GM12801 (cell line): Measurements from ENCODE around the gene BARHL2.

ENCODE experiments used
- TF ChIP-seq, protein P1 (sequence below): IDR thresholded peaks from one replicate; pipeline ENCODE4 v1.5.1; 2011; ENCODE audit warnings: control low read depth; ENCODE audit not compliant: insufficient read length; ENCODE audit errors: extremely low read depth

BARHL2 gene

DNA sequence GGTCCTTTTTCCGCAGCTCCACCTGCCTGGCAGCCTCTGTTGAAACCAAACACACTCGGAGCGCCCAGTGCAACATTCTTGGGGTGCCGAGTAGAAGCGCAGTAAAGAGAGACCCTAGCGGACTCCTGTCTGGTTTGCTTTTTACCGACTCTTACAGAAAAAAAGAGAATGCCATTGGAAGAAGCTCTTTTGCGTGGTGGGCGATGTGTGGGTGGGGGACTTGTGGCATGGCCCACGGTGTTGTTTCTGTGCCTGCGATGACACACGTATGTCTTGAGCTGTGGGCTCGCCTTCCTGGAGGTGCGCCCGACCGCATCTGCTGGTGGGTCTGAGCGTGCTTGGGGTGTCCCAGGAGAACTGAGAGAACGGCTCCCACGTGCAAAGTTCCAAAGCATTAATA lies 7.3 kb upstream of the BARHL2 start:
- TF ChIP-seq, protein P1, sequence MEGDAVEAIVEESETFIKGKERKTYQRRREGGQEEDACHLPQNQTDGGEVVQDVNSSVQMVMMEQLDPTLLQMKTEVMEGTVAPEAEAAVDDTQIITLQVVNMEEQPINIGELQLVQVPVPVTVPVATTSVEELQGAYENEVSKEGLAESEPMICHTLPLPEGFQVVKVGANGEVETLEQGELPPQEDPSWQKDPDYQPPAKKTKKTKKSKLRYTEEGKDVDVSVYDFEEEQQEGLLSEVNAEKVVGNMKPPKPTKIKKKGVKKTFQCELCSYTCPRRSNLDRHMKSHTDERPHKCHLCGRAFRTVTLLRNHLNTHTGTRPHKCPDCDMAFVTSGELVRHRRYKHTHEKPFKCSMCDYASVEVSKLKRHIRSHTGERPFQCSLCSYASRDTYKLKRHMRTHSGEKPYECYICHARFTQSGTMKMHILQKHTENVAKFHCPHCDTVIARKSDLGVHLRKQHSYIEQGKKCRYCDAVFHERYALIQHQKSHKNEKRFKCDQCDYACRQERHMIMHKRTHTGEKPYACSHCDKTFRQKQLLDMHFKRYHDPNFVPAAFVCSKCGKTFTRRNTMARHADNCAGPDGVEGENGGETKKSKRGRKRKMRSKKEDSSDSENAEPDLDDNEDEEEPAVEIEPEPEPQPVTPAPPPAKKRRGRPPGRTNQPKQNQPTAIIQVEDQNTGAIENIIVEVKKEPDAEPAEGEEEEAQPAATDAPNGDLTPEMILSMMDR = no peak

DNA sequence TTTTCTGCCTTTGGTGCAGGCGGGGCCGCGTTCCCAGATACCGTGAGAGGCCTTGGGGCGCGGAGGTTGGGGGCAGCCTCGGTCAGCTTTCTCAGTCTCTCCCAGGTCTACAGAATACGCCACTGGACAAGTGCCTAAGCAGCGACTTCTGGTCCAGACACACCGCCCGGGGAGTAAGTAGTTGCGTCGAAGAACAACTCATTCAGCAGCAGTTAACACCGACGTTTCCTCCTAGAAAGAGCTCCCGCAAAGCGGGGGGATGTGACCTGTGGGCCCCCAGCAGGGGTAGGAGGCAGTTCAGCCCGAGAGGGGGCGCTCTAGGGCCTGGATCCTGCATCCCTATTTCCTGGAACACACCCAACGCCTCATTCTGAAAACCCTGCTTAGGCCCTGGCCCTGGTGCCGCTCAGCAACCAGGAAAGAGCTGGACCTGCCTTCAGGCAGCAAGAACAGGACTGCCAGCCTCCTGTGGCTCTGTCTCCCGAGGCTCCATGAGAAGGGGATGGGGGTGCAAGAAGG lies 6.5 kb upstream of the BARHL2 start:
- TF ChIP-seq, protein P1 = no peak

DNA sequence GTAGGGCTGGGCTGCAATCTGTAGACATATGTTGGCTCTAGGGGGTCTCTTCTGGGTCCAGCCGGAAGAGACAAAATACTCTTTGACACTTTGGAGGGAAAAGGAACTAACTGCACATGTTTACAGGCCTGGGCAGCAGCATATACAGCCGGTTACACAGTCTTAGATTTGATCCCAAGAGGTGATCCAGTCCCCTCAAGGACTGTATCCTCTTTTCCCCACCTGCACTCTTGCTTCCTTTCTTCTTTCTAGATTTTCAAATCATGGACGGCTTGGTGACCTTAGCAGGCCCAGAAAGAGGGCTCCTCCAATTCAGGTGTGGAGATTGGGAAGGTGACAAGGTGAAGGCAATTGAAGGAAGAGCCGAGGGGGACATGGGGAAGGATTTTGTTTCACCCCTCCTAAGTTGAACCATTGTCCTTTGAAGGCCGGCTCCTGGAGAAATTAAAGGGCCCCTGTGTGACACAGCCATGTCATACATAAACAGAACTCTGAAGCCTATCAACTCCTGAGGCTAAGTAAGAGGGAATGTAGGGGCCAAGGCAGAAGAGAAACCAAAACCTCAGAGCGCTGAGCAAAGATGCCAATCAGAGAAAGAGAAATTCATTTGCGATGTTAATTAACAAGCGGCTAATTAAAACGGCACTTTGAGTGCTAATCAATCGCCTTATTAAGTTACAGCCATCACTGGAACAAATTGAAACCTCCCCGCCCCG lies 5.9 kb upstream of the BARHL2 start:
- TF ChIP-seq, protein P1 = no peak

DNA sequence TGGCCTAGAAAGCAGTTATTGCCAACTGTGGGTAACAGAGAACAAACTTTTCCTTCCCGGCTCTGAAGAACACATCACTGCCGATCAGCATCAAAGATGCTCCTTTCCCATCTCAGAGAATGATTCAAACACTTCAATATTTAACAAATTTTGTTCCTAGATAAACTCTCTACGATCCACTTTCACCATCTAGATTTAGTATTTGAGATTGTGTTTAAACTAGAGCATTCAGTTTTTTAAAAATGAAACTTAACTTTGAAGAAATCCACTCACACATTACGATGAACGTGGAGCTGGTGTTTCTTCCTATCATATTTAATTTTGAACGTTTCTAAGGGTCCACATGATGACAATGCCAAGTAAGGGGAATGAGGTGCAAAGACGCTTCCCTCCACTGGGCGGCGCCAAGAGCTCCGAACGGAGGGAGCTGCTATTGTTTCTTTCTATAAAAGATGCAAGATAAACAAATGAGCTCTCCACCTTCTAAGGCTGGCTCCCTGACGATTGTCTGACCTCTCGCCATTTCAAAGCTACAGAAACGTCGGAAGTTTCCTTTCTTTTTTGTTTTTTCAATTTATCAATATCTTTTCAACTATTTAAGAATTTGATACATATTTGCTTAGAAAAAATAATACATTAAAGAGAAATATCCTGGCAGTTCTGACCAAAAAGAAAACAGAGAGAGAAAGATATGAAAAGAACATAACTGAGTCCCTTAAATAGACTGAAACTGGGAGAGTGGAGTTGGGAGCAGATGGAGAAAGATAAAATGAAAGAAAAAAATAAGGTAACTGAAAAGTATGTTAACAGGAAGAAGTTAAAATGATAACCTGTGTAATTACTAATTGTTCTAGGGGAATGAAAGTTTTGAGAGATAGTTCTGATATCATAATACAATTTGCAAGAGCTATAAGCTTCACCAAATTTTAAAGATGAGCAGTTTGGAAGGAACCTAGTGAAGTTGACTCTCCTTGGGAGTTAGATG lies 4.4 kb upstream of the BARHL2 start:
- TF ChIP-seq, protein P1 = peak; percentile 41

DNA sequence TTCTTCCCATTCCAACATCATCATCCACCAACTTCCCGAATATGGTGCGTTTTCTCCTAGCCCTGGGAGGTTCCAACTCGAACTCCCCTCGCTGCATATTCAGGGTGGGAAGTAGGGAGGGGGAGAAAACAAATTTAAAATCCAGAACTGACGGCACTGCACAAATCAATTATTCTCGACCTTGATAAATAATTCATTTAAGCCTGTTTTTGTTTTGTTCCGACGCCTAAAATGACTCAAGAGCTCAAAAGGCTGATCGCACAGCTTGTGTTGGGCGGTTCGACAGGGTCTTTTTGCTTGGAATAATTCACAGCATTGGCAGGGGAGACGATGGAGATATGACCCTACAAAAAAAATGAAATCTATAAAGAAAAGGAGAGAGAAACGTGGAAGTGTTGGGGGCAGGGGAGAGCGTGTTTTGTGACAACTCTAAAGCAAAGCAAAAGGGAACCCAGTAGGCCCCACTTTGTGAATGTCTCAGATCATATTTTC lies 3.1 kb upstream of the BARHL2 start:
- TF ChIP-seq, protein P1 = no peak

DNA sequence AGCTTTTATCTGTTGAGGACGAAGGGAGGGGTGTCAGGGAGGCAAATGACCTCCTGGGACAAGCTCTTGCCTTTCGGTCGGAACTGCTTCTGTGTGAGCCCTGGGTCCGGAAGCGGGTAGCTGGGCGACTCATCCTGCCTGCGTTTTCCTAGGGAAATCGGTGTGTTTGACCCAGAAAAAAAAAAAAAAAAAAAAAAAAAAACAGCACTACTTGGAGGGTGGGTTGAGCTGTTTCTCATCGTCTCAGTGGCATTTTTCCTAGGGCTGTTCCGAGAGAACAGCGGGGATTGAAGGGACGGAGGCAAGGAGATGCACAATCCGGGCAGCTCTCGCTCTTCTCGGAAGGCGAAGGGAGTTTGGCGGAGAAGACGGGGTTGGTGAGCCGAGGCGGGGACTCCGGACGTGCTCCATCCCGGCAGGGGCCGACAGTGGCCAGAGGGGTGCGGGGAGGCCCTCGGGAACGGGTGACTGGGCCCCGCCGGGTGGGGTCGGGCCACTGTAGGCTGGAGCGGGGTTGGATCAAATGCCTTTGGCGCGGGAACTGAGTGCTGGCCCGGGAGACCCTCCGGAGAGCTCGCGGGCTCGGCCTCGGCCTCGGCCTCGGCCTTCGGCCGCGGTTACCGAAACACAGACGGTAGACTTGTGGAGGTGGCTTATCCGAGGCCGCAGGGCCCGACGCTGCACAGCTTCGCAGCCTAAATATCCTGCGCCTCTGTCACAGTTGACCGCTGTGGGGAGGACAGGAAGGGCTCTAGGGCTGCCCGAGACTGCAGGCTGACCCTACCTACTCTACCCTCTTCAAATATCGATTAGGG lies 2.4 kb upstream of the BARHL2 start:
- TF ChIP-seq, protein P1 = no peak
